OCI-LY7 (cell line): Measurements from ENCODE around the gene ABCA10.

Source experiments
- EZH2phosphoT487 ChIP-seq: fragments of 200-600 bp; sonication (generic); IDR thresholded peaks from 2 replicates; pipeline ENCODE4 v1.6.1; 2018; ENCODE audit warnings: low read depth, borderline replicate concordance, mild to moderate bottlenecking, mixed run types, antibody characterized with exemption, low read length, moderate library complexity, mixed read lengths
- TF ChIP-seq, protein P1 (sequence below): fragments of 200-600 bp; sonication (generic); conservative IDR thresholded peaks from 2 replicates; pipeline ENCODE4 v1.5.1; 2014; ENCODE audit warnings: mild to moderate bottlenecking, antibody characterized with exemption, low read length, moderate library complexity, mixed read lengths

DNA sequence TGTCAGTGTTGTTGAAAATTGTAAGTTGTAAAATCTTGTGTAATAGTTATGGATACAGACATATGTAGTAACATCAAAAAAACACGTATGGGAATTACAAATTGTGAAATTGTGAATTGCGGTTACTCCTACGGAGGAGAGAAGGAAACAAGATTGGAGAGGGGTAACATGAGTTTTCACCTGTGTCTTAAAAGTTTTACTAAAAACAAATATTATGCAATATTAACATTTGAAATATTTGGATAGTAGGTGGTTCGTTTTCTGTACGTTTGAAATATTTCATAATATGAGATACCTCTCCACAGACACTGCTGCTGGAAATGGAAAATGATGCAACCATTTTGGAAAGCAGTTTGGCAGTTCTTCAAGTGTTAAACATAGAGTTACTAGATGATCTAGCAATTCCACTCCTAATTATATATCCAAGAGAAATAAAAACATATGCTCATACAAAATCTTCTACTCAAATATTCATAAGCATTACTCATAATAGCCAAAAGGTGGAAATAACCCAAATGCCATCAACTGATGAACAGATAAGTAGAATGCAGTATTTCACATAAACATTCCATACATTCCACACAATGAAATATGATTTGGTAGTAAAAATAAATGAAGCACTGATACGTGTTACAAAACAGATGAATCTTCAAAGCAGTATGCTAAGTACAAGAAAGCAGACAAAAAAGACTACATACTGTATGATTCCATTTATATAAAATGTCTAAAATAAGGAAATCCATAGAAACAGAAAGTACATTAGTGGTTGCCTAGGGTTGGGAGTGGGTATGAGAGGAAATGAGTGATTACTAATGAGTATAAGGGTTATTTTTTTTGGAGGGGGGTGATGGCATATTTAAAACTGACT lies 40.7 kb upstream of the ABCA10 start:
- TF ChIP-seq, protein P1, sequence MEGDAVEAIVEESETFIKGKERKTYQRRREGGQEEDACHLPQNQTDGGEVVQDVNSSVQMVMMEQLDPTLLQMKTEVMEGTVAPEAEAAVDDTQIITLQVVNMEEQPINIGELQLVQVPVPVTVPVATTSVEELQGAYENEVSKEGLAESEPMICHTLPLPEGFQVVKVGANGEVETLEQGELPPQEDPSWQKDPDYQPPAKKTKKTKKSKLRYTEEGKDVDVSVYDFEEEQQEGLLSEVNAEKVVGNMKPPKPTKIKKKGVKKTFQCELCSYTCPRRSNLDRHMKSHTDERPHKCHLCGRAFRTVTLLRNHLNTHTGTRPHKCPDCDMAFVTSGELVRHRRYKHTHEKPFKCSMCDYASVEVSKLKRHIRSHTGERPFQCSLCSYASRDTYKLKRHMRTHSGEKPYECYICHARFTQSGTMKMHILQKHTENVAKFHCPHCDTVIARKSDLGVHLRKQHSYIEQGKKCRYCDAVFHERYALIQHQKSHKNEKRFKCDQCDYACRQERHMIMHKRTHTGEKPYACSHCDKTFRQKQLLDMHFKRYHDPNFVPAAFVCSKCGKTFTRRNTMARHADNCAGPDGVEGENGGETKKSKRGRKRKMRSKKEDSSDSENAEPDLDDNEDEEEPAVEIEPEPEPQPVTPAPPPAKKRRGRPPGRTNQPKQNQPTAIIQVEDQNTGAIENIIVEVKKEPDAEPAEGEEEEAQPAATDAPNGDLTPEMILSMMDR: no peak
- no peak for TF ChIP-seq EZH2phosphoT487
